GM13976 (cell line): Measurements from ENCODE around the gene HIVEP3.

Experiments
- DNase-seq: peaks from one replicate; pipeline ENCODE4 v3.0.0; 2012; ENCODE audit warnings: low spot score
- CTCF ChIP-seq: IDR thresholded peaks from 2 replicates; pipeline ENCODE4 v1.5.1; 2012; ENCODE audit warnings: borderline replicate concordance, mild to moderate bottlenecking; ENCODE audit not compliant: insufficient read depth; ENCODE audit errors: extremely low read depth, missing control alignments, control extremely low read depth
- in situ Hi-C: fragments of 300-500 bp; cut with MboI; formaldehyde crosslinking; loops from one replicate; pipeline ENCODE4 v1.12.0; 2022; ENCODE audit warnings: low sequenced_read_pairs, mixed read lengths, inconsistent platforms; ENCODE audit not compliant: unreplicated experiment

The HIVEP3 gene

GRCh38 chr1:41616563-41616962, 302.2 kb downstream of the HIVEP3 start:
- no peak for DNase-seq
- in situ Hi-C loops = no loop called here
- TF ChIP-seq CTCF = no peak

GRCh38 chr1:41615981-41616380, 302.7 kb downstream of the HIVEP3 start:
- TF ChIP-seq CTCF = no peak
- in situ Hi-C loops = no loop called here

GRCh38 chr1:41615316-41615715, 303.4 kb downstream of the HIVEP3 start:
- no peak for DNase-seq
- in situ Hi-C loops = no loop called here
- no peak for TF ChIP-seq CTCF

More at GRCh38 chr1:41615981-41616380, 302.7 kb downstream of the HIVEP3 start:
- no peak for DNase-seq

- in situ Hi-C loops = no loop called here
- DNase-seq = no peak
- TF ChIP-seq CTCF = no peak
Observed at GRCh38 chr1:41614818-41615217, 303.9 kb downstream of the HIVEP3 start.

- in situ Hi-C loops = no loop called here
- no peak for TF ChIP-seq CTCF
- DNase-seq = no peak
Observed at GRCh38 chr1:41613689-41614574, 304.8 kb downstream of the HIVEP3 start.

- in situ Hi-C loops = no loop called here
- no peak for DNase-seq
- TF ChIP-seq CTCF = no peak
Observed at GRCh38 chr1:41612953-41613352, 305.8 kb downstream of the HIVEP3 start.

- in situ Hi-C loops = no loop called here
- no peak for TF ChIP-seq CTCF
- DNase-seq = no peak
Observed at GRCh38 chr1:41611932-41612450, 306.7 kb downstream of the HIVEP3 start.
